GDM1 (cell line): Measurements from ENCODE around the gene CIC.

Source experiments
- DNase-seq: peaks from one replicate; lab custom pipeline; 2025; lab: John Stamatoyannopoulos, UW

Gene CIC

GRCh38 chr19:42288881-42289555 lies 20.0 kb downstream of the CIC start:
- DNase-seq = no peak

- DNase-seq = no peak
Observed at GRCh38 chr19:42289556-42290041, 20.5 kb downstream of the CIC start.

GRCh38 chr19:42290136-42290522 lies 21.1 kb downstream of the CIC start:
- DNase-seq = no peak

GRCh38 chr19:42290523-42291434 lies 21.7 kb downstream of the CIC start:
- peak; percentile 19 for DNase-seq

- no peak for DNase-seq
Observed at GRCh38 chr19:42291435-42291810, 22.4 kb downstream of the CIC start.

GRCh38 chr19:42292042-42292960 lies 23.2 kb downstream of the CIC start:
- DNase-seq = no peak

- no peak for DNase-seq
Observed at GRCh38 chr19:42292963-42293362, 23.9 kb downstream of the CIC start.

- no peak for DNase-seq
Observed at GRCh38 chr19:42293540-42293939, 24.5 kb downstream of the CIC start.

- no peak for DNase-seq
Observed at GRCh38 chr19:42293948-42294347, 24.9 kb downstream of the CIC start.

- no peak for DNase-seq
Observed at GRCh38 chr19:42294471-42295137, 25.6 kb downstream of the CIC start.

GRCh38 chr19:42295342-42295741 lies 26.3 kb downstream of the CIC start:
- no peak for DNase-seq

- DNase-seq = peak; percentile 63
Observed at GRCh38 chr19:42295831-42296525, 26.9 kb downstream of the CIC start.

GRCh38 chr19:42297039-42297438 lies 28.0 kb downstream of the CIC start:
- DNase-seq = no peak

- no peak for DNase-seq
Observed at GRCh38 chr19:42301646-42302203, 32.7 kb downstream of the CIC start, which contains the start of gene PRR19. TSS of gene PRR19 (plus strand) at chr19:42302132. CDS start at chr19:42309585, 7,453 bp downstream.

- DNase-seq = no peak
Observed at GRCh38 chr19:42303101-42303464, 34.0 kb downstream of the CIC start.

- no peak for DNase-seq
Observed at GRCh38 chr19:42303876-42304275, 34.8 kb downstream of the CIC start.

- no peak for DNase-seq
Observed at GRCh38 chr19:42306646-42307045, 37.6 kb downstream of the CIC start.

- DNase-seq = no peak
Observed at GRCh38 chr19:42309686-42310085, 40.6 kb downstream of the CIC start.

GRCh38 chr19:42311657-42312056 lies 42.6 kb downstream of the CIC start:
- DNase-seq = no peak

GRCh38 chr19:42312370-42312769 lies 43.3 kb downstream of the CIC start:
- DNase-seq = no peak
